Measurements from ENCODE around the gene COG8.
"Not testable (repeated sequence)": the region's sequence is repeated elsewhere in the genome, so short reads cannot be mapped to it uniquely, and the experiment has no call there.

The COG8 gene

DNA sequence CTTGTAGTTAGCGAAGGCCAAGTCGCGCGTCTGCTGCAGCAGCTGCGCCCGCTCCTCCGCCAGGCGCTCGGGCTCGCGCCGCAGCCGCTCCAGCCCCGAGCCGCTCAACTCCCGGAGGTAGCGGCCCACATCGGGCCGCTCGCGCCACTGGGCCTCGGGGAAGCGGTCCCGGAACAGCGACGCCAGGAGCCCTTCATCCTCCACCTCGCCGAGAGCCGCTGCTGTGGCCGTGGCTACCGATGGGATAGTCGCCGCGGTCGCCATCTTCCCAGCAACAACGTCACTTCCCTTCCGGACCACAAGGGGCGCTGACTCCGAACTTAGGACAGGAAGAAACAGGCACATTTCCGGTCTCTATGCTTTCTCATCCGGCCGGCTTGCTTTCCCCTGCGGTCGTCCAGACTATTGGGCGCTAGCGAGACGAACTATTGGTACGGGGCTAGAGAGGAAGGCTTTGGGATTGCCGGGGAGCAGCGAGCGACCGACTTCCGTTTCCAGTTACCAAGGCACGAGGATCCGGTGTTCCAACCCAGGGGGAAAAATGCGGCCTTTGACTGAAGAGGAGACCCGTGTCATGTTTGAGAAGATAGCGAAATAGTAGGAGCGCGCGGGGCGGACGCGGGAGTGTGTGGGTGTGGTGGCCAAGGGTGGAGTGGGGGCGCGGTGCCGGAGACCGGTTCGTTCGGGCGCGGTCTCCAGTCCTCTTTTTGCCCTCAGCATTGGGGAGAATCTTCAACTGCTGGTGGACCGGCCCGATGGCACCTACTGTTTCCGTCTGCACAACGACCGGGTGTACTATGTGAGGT is at the start of gene COG8, which contains the start of gene NIP7:
TSS of gene COG8 (minus strand) at position 276 of the 806 bp plus-strand sequence. CDS start at position 264, 12 bp downstream.
TSS of gene NIP7 (plus strand) at position 484 of the 806 bp plus-strand sequence. CDS start at position 542, 58 bp downstream.
- ATAC-seq: peak; percentile 91 to 94

DNA sequence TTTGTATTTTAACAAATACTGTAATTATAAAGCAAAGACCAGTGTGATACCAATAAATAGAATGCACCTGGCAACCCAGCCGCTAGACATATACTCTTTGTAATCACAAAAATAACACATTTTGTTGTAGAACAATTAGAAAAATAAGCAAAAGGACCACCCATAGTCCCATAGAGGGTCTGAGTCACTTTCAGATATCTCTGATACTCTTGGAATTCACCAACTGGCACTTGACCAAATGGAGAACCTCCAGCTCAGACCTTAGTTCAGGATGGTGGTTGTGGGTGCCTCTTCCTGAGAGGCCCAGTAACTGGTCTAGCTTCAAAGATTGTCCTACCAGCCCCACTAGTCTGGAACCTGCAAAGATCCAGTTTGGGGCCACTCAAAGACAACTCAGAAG is 47.2 kb upstream of the COG8 start:
- ATAC-seq: no peak

DNA sequence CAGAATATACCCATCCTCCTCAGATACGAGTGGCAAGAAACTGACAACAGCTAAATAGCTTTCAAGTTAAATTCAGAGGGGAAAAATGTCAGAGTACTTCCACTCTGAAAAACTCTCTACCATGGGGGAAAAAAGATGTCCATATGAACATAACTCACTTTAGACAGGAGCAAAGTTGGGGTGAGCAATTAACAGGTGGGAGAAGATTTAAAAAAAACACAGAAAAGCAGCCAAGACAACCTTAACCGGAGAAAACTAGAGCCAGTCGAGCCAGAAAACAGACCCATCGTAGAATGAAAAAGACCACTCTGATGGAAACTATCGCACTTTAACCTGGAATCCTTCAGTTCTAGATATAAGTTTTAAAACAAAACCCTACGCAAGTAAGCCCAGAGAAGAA is 45.6 kb upstream of the COG8 start:
- no peak for ATAC-seq

DNA sequence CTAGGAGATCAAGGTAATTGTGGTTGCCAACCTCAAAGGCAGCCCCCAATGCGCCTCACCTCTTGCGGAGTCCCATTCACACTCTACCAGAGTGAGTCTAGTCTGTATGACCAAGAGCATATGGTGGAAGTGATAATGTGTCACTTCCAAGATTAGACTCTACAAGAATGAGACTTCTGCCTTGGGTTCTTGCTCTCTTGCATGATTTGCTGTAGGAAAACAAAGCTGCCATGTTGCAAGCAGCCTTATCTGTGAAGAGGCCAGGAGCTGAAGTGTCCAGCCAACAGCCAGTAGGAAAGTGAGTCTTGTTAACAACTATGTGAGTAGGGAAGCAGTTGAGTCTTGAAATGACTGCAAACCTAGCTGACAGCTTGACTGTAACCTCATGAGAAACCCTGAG is 43.1 kb upstream of the COG8 start:
- no peak for ATAC-seq

- ATAC-seq: no peak
Observed at GRCh38 chr16:69381231-69381630, 41.9 kb upstream of the COG8 start.

DNA sequence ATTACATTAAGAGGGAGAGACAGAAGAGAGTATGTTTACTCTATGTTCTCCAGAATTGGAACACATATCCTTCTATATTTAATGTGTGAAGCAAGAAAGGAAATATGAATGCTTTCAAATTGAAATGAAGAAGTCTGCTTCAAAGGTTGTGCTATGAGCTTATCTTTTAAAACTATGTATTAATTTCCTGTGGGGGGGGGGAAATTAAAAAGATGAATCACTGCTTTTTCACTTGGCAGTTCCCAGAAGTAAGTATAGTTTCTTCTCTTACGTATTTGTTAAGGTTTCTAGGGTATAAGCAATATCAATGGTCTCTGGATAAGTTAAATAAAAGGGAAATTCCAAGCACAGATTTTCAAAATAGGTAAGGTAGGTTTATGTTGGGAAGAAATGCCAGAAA is 39.4 kb upstream of the COG8 start:
- ATAC-seq: peak in 1 of 2 donors; percentile 45

GRCh38 chr16:69378036-69378435 is 38.7 kb upstream of the COG8 start:
- no peak for ATAC-seq

DNA sequence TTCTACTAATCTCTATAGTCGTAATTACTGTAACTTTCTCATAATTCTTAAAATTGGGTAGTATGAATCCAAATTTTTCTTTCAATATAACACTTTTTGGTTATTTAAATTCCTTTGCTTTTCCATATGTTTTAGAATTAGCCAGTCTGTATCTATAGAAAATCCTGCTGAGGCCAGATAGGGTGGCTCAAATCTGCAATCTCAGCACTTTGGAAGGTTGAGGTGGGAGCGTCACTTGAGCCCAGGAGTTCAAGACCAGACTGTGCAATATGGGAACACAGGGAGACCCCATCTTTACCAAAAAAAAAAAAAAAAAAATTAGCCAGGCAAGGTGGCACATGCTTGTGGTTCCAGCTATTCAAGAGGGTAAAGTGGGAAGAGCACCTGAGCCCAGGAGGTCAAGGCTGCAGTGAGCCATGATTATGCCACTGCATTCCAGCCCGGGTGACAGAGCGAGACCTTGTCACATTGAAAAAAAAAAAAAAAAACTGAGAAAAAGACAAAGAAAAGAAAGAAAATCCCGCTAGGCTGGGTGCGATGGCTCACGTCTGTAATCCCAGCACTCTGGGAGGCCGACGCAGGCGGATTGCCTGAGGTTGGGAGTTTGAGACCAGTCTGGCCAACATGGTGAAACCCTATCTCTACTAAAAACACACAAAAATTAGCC is 37.2 kb upstream of the COG8 start:
- ATAC-seq: no peak

- no peak for ATAC-seq
Observed at GRCh38 chr16:69373019-69373418, 33.7 kb upstream of the COG8 start.

DNA sequence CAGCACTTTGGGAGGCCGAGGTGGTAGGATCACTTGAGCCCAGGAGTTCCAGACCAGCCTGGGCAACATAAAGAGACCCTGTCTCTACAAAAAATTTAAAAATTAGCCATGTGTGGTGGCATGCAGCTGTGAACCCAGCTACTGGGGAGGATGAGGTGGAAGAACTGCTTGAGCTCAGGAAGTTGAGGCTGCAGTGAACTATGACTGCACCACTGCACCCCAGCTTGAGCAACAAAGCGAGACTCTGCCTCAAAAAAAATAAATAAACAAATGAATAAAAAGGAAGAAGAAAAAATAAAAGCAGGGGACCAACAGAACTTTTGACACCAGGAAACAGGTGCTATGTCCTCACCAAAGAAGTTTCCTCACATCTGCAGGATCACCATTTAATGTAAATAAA is 32.2 kb upstream of the COG8 start:
- ATAC-seq: no peak

DNA sequence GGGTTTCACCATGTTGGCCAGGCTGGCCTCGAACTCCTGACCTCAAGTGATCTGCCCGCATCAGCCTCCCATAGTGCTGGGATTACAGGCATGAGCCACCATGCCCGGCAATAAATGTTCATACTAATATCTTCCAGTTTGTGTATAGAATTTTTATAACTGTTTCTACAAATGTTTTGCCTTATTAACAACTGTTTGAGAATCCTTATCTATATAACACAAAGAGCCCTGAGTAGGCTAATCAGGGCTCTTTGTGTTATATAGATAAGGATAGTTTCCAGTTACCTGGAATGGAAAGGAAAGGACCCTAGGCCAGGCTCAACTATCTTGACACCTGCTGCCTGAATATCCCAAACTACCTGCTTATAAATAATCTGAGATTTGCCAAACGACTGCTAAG is 29.5 kb upstream of the COG8 start:
- ATAC-seq: no peak

GRCh38 chr16:69367980-69368379 is 28.6 kb upstream of the COG8 start:
- no peak for ATAC-seq

- ATAC-seq: no peak
Observed at GRCh38 chr16:69366431-69366830, 27.1 kb upstream of the COG8 start.

DNA sequence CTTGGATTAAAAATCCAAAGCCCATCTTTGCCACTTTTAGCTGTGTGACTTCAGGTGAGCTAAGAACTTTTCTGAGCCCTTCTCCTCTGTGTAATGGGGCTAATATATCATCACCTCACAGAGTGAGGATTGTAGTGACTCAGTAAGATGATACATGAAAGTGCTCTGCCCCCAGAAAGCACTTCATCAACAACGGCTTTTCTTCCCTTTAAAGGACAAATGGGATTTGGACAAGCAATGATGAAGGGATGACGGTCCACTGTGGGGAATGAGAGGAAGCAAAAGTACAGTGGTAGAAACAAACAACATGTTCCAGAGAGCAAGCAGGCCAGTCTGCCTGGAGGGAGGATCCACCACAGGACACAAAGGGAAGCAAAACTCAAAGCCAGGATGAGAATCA is 26.5 kb upstream of the COG8 start:
- ATAC-seq: no peak

- ATAC-seq: no peak
Observed at GRCh38 chr16:69364088-69364487, 24.7 kb upstream of the COG8 start.

GRCh38 chr16:69363281-69363717 is 23.9 kb upstream of the COG8 start:
- ATAC-seq: no peak

GRCh38 chr16:69360070-69360469 is 20.7 kb upstream of the COG8 start:
- ATAC-seq: not testable (repeated sequence)

DNA sequence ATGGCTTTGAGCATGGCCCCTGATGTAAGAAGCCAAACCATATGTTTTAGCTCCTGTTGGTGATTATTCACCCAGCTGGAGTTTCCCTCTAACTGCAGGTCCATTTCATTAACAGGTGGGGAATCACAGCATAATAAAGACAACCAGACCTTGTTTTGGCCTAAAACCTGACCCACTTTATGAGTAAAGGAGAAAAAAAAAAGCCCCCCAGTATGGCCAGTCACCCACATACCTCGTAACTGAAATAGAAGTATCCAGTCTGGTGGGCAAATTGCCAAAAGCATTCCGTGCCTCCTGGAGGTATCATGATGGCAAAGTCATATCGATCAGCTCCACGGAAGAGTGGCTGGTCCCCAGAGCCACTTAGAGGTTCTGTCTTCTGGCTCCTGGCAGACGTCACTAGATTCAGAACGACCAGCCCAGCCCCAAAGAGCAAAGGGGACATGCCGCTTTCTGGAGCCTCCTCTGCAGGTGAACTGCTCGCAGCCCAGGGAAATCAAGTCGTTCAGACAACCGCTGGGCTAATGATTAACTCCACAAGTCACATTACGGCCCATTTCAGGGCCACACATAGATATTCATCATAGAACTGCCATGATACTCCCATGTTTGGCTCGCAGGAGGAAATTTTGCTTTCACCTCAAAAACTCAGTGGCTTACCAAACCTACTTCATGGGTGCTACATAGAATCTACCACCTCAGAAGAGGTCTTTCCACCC is 12.1 kb upstream of the COG8 start, which contains the start of gene TMED6:
TSS of gene TMED6 (minus strand) at position 478 of the 719 bp plus-strand sequence. CDS start at position 445, 33 bp downstream.
- no peak for ATAC-seq

DNA sequence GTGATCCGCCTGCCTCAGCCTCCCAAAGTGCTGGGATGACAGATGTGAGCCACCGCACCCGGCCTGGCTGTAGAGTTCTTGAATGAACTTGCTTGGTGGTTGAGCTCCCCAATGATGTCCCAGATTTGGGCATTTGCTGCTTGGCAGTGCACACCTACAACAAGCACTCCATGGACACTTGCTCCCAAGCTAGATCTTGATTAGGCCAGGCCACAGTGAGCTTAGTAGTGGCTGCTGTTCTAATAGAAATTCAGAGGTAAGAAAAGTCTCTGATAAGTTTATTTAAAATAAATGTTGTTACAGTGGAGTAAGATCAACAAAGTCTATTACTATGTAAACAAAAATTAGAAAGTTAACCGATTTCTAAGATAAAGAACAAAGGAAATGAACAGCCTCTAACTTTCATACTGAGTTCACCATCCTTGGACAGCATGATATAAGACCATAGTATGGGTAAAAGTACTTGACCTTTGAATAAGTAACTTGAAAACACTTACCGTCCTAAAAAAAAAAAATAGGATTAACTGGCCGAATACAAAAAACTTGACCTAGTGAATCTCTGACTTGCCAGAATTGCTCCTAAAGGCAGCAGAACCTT is 11.3 kb upstream of the COG8 start:
- ATAC-seq: no peak

DNA sequence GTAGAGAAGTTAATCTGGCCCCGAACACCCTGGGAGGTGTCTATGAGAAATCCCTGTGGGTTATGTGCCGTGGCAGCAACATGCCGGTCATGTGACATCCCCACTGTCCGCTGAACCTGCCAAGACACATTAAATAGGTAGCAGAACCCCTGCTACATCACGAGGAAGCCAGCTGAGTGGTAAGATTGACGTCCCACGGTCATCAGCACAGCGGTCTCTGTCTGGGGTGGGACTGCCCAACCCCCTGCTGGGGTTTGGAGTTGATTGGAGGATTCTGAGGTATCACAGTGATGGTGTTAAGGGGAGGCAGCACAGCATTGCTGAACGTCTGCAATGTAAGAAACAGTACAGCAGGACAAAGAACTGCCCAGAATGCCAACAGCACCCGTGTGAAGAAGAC is 10.2 kb upstream of the COG8 start:
- no peak for ATAC-seq

- ATAC-seq: no peak
Observed at GRCh38 chr16:69348222-69348621, 8.9 kb upstream of the COG8 start.

DNA sequence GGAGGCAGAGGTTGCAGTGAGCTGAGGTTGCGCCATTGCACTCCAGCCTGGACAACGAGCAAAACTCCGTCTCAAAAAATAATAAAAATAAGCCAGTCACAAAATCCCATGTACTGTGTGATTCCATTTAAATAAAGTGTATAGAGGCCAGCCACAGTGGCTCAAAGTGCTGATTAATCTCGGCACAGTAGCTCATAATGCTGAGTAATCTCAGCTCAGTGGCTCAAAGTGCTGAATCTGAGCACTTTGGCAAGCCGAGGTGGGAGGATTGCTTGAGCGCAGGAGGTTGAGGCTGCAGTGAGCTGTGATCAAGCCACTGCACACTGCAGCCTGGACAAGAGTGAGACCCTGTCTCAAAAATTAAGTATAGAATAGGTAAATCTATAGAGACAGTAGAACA is 7.3 kb upstream of the COG8 start:
- peak in 1 of 2 donors; percentile 19 for ATAC-seq

DNA sequence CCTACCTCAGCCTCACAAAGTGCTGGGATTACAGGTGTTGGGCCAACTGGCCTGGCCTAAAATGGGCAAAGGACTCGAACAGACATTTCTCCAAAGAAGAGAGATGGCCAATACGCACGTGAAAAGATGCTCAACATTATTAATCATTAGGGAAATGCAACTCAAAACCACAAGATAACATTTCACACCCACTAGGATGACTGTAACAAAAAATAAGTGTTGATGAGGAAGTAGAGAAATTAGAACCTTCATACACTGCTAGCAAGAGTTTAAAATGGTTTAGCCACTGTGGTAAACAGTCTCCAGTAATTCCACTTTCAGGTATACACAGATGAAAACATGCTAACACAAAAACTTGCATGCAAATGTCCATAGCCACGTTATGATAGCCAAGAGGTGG is 6.6 kb upstream of the COG8 start:
- ATAC-seq: peak; percentile 29 to 46

Measured in activated CD4-positive, CD25-positive, alpha-beta regulatory T cell treated with anti-CD3 and anti-CD28 coated beads, Interleukin-2, amount 50 U/mL, for 24 hours (primary cell).